MM.1S (cell line): Measurements from ENCODE around the gene NRN1L.

Experiments used
- DNase-seq: peaks from one replicate; pipeline ENCODE4 v3.0.0-alpha.2; 2015
- H2AFZ ChIP-seq: fragments of 300-600 bp; sonication (generic); 2 replicates; pipeline ENCODE4 v1.6.0; 2016; ENCODE audit warnings: antibody characterized with exemption, low read length
- H3F3A ChIP-seq: fragments of 300-600 bp; sonication (generic); 2 replicates; pipeline ENCODE4 v1.6.1; 2016; ENCODE audit warnings: mild to moderate bottlenecking, antibody characterized with exemption, low read length, moderate library complexity, mixed read lengths; ENCODE audit not compliant: insufficient read depth
- H3K27ac ChIP-seq: fragments of 300-600 bp; sonication (generic); 2 replicates; pipeline ENCODE4 v1.5.1; 2016; ENCODE audit warnings: mild to moderate bottlenecking, low read length
- H3K27me3 ChIP-seq: fragments of 300-600 bp; sonication (generic); replicated peaks from 2 replicates; pipeline ENCODE4 v1.6.0; 2016; ENCODE audit warnings: low read length; ENCODE audit not compliant: insufficient read depth
- H3K36me3 ChIP-seq: fragments of 300-600 bp; sonication (generic); replicated peaks from 2 replicates; pipeline ENCODE4 v1.6.1; 2016; ENCODE audit warnings: mild to moderate bottlenecking, low read length, mixed read lengths; ENCODE audit not compliant: insufficient read depth
- H3K4me1 ChIP-seq: fragments of 300-600 bp; sonication (generic); 2 replicates; pipeline ENCODE4 v1.6.1; 2016; ENCODE audit warnings: low read length, mixed read lengths
- H3K4me2 ChIP-seq: fragments of 300-600 bp; sonication (generic); 2 replicates; pipeline ENCODE4 v1.6.0; 2016; ENCODE audit warnings: low read depth, low read length
- H3K4me3 ChIP-seq: fragments of 300-600 bp; sonication (generic); 2 replicates; pipeline ENCODE4 v1.5.1; 2016; ENCODE audit warnings: low read length, mixed read lengths
- H3K79me2 ChIP-seq: fragments of 300-600 bp; sonication (generic); 2 replicates; pipeline ENCODE4 v1.6.1; 2016; ENCODE audit warnings: mixed run types, low read length, mixed read lengths
- H3K9ac ChIP-seq: fragments of 300-600 bp; sonication (generic); 2 replicates; pipeline ENCODE4 v1.6.1; 2016; ENCODE audit warnings: low read length, mixed read lengths
- H3K9me2 ChIP-seq: fragments of 300-600 bp; sonication (generic); replicated peaks from 2 replicates; pipeline ENCODE4 v1.6.1; 2016; ENCODE audit warnings: mild to moderate bottlenecking, low read length, mixed read lengths; ENCODE audit not compliant: insufficient read depth
- H3K9me3 ChIP-seq: fragments of 300-600 bp; sonication (generic); replicated peaks from 2 replicates; pipeline ENCODE4 v1.6.1; 2016; ENCODE audit warnings: mild to moderate bottlenecking, low read length, mixed read lengths; ENCODE audit not compliant: insufficient read depth
- H4K20me1 ChIP-seq: fragments of 300-600 bp; sonication (generic); 2 replicates; pipeline ENCODE4 v1.6.1; 2016; ENCODE audit warnings: mild to moderate bottlenecking, low read length, moderate library complexity, mixed read lengths; ENCODE audit not compliant: insufficient read depth
- EZH2 ChIP-seq: fragments of 300-600 bp; sonication (generic); optimal IDR thresholded peaks from 2 replicates; pipeline ENCODE3; 2017; ENCODE audit warnings: low read depth, mild to moderate bottlenecking, antibody characterized with exemption, low read length, mixed read lengths
- EZH2phosphoT487 ChIP-seq: fragments of 300-600 bp; sonication (generic); IDR thresholded peaks from 2 replicates; pipeline ENCODE4 v1.6.1; 2018; ENCODE audit warnings: antibody characterized with exemption, low read length
- TF ChIP-seq, protein P1 (sequence below): fragments of 300-600 bp; sonication (generic); IDR thresholded peaks from 2 replicates; pipeline ENCODE4 v1.5.1; 2016; ENCODE audit warnings: antibody characterized with exemption, low read length, mixed read lengths

NRN1L gene

DNA sequence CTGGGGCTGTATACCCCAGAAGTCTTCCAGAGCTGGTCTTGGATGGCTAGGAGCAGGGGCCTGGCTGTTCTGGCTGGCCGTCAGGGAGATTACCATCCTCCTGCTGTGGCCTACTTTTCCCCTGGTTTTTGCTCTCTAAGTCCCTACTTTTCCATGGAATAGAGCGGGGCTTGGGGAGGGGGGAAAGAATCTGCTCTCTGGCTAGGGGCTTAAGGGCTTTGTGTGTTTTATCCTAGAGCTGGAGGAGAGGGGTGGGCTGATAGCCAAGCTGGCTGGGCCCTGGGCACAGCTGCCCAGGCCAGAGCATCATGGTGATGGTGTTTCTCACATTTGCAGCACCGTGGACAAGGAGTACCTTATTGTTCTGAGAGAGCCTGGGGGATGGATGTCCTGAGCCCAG is 3.6 kb downstream of the NRN1L start:
- Histone ChIP-seq H3K4me3 (no peak overlapping the region), H3F3A (no peaks in the 10 kb centered on the region), H3K9me3 (no peaks in the 10 kb centered on the region), H3K36me3 (no peaks in the 10 kb centered on the region), H3K27me3 (no peaks in the 10 kb centered on the region), H3K79me2 (peaks cover 2% of the 10 kb centered on the region), H3K4me2 (no peak overlapping the region), H2AFZ (no peak overlapping the region), H3K4me1 (no peaks in the 10 kb centered on the region), H3K9me2 (no peaks in the 10 kb centered on the region), H4K20me1 (no peaks in the 10 kb centered on the region), H3K27ac (no peak overlapping the region), H3K9ac (no peak overlapping the region)
- TF ChIP-seq EZH2: no peak
- no peak for DNase-seq

DNA sequence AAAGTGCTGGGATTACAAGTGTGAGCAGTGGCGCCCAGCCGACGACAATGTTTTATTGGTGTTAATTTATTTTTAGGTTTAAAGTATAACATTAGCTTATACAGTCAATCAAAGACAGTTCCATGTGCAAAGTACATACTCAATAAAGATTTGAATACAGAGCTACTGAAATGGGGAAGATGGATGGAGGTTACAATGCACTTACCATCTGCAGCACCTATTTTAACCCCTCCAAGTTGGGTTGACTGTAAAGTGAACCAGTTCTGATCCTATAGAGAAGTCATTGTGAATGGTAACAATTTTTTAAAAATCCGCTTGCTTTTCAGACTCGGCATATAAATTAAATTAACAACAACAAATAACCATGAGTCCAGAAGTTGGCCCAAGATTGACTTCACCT is 7.7 kb downstream of the NRN1L start:
- Histone ChIP-seq H3K4me3 (peak overlapping the region; percentile 67), H2AFZ (peak overlapping the region; percentile 49), H3K9me2 (no peaks in the 10 kb centered on the region), H3K27ac (no peak overlapping the region), H3K4me2 (peak overlapping the region; percentile 47), H3K79me2 (peaks cover 40% of the 10 kb centered on the region), H3K9ac (peak overlapping the region; percentile 43; the same call in 1 of the 2 replicates), H3K4me1 (0 out of 2 replicates have a peak, but pooled peaks cover 6% of the 10 kb centered on the region), H3K36me3 (no peaks in the 10 kb centered on the region), H4K20me1 (no peaks in the 10 kb centered on the region), H3K9me3 (no peaks in the 10 kb centered on the region), H3F3A (no peaks in the 10 kb centered on the region), H3K27me3 (no peaks in the 10 kb centered on the region)
- no peak for DNase-seq
- TF ChIP-seq, protein P1, sequence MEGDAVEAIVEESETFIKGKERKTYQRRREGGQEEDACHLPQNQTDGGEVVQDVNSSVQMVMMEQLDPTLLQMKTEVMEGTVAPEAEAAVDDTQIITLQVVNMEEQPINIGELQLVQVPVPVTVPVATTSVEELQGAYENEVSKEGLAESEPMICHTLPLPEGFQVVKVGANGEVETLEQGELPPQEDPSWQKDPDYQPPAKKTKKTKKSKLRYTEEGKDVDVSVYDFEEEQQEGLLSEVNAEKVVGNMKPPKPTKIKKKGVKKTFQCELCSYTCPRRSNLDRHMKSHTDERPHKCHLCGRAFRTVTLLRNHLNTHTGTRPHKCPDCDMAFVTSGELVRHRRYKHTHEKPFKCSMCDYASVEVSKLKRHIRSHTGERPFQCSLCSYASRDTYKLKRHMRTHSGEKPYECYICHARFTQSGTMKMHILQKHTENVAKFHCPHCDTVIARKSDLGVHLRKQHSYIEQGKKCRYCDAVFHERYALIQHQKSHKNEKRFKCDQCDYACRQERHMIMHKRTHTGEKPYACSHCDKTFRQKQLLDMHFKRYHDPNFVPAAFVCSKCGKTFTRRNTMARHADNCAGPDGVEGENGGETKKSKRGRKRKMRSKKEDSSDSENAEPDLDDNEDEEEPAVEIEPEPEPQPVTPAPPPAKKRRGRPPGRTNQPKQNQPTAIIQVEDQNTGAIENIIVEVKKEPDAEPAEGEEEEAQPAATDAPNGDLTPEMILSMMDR: no peak
- TF ChIP-seq EZH2phosphoT487: no peak
- no peak for TF ChIP-seq EZH2

DNA sequence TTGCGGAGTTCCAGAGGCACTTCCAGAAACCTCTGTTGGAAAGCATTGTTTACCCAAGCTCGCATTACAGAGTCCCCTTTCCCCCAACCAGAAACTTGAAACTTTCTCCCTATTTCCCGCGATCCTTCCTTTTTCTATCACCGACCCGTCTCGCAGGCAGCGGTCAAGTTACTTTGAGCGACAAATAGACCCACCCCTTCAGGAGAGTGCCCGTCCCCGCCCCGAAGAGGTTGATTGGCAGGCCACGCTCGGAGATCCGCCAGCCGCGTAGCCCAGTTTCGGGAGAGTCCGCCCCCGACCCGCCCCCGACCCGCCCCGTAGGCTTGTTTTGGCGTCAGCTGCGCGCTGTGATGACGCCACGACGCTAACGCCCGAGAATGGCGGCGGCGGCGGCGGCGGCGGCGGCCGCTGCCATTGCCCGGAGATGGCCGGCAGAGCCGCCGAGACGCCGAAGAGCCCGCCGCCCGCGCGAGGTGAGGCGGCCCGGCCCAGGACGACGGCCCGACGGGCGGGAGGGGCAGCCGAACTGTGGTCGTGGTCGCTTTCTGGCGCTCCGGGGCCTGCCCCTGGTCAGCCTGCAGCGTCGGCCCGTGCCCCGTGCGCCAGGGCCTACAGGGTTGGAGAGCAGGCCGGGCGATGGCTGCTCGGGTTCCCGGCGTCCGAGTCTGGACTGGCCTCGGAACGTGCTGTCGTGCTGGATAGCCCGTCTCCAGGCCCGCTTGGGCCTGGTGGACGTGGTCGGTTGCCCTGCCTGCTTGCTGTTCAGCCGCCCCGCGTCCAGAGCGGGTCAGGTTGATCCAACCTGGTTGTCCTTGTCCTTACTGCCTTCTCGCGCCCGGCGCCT is 8.4 kb downstream of the NRN1L start, which contains the start of gene PSKH1:
Gene PSKH1 (plus strand): TSS at position 356 of the 844 bp plus-strand sequence. CDS start 15,496 bp downstream, outside the sequence.
- Histone ChIP-seq H4K20me1 (no peaks in the 10 kb centered on the region), H3K9ac (peak within 1 kb of the TSS; percentile 96), H3K4me2 (peak within 1 kb of the TSS; percentile 82), H3K9me3 (no peaks in the 10 kb centered on the region), H3F3A (no peaks in the 10 kb centered on the region), H3K27me3 (no peaks in the 10 kb centered on the region), H3K4me3 (peak within 1 kb of the TSS; percentile 94), H3K27ac (peak within 1 kb of the TSS; percentile 57; the same call in 1 of the 2 replicates), H2AFZ (peak within 1 kb of the TSS; percentile 64), H3K36me3 (no peaks in the 10 kb centered on the region), H3K9me2 (no peaks in the 10 kb centered on the region), H3K79me2 (peaks cover 45% of the 10 kb centered on the region), H3K4me1 (0 out of 2 replicates have a peak, but pooled peaks cover 6% of the 10 kb centered on the region)
- DNase-seq: peak; percentile 97
- TF ChIP-seq, protein P1: no peak
- no peak for TF ChIP-seq EZH2phosphoT487
- TF ChIP-seq EZH2: no peak
